HG03095 (cell line): ENCODE measurements around the gene MYLK.

Experiments
- ATAC-seq: cut with Tn5 transposase; IDR thresholded peaks from one replicate; pipeline ENCODE4 v1.9.1; 2021; ENCODE audit warnings: moderate library complexity; ENCODE audit not compliant: unreplicated experiment

Gene MYLK

DNA sequence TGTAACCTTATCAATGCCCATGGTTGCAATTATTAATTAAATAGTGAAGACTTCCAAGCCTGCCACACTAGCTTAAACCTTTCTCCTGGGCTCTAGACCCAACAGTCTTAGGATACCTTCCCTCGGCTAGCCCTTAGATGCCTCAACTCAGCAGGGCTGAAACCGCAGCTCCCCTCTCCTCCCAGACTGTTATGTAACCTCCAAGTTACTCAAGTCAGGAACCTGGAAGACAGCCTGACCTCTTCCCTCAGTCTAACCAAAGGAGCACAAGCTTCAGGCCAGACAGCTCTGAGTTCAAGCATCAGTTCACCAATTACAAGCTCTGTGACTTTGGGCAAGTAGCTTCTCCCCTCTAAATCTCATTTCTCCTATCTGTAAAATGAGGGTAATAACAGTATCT is 228.7 kb downstream of the MYLK start:
- no peak for ATAC-seq

DNA sequence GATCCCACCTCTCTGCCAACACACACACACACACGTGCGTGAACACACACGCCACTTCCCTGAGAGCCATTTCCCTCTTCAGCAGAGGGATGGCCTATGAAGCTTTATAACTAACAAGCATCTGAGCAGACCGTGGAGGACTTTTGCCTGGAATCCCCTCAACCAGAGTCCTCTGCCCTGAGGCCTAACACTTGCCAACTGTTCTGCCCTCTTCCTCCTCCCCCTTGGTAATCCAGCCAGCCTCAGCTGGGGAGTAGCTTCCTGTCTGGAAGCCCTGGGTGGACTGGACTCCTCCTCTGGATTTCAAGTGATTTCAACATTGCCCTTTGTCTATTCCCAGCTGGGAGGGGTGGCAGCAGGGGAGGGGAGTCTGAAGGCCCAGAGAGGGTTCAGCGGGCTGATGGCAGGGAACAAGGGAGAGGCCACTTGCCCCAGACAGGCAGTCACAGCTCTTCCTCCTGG is 230.9 kb downstream of the MYLK start:
- no peak for ATAC-seq

DNA sequence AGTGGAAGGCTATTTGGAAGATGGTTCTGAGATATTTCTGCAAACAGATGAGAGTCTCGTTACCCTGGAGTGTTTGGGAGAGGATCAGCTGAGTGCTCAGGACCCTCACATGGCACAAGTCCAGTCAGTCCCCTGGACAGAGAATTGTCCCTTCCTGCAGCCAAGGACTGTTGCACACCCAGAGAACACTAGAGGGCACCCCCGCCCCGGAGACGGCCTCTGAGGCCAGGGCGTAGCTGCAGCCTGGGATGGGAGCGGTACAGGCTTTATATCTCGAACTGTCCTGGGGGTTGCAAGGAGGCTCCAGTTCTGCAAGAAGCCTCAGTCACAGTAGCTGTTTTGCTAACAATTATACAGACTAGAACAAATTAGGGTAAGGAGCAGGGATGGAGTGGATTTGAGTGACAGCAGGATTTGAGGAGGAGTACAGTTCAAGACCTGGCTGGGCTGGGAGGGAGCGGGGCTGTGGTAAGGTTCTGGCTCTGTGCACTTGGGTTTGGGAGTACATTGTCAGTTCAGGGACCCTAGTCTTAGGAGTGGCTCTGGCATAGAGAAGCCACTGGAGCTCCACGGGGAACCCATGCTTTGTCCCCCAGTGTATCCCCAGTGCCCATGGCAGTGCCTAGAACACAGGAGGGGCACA is 231.7 kb downstream of the MYLK start:
- no peak for ATAC-seq

DNA sequence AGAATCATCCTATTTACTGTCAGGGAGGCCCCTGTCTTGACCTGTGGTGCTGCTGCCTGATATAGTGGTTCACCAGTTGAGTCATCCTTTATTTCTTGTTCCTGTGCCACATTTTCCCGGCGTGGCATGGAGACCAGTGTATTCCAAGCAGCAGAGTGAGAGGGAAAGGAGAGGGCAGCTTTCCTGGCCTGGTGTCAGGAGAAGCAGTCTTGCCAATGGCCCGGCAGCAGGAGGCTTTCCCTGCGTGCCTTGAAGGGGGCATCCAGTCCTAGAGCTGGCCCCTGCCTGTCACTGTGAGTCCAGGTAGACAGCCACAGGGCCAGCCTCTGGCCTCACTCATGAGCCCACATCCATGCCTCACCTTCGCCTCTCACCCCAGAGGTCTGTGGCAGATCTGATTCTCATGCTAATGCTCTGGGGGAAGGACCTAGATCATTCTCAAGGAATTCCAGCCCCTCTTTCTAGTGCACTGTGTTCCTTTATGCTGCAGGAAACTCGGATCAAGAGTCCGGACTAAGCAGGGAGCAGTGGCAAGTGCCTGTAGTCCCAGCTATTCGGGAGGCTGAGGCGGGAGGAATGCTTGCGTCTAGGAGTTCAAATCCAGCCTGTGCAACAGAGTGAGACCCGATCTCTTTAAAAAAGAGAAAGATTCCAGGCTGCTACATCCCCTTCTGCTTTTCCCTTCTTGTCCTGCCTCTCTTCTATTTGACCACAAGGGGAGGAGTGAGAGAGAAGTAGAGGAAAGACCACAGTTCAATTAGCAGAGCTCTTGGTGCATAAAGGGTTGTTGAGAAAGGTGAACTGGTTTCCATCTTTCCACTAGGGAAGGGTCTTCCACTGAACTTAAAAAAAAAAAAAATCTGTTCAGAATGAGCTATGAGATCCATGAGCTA is 232.4 kb downstream of the MYLK start:
- ATAC-seq, result no peak

DNA sequence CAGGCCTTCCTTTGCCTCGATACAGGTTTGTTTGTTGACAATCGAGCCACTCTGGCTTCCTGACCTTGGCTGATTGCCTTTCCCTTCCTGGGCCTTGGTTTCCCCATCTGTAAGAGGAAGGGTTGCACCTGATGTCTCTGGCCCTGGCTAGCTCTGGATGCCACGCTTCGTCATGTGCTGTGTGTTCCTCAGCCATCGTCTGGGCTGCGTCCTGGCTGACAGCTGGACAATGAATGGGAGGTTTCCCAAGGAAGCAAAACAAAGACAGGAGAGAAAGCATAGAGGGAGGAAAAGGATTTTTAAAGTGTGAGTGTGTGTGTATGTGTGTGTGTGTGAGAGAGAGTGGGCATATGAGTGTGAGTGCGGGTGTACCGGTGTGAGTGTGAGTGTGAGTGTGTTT is 234.0 kb downstream of the MYLK start:
- ATAC-seq, result no peak

DNA sequence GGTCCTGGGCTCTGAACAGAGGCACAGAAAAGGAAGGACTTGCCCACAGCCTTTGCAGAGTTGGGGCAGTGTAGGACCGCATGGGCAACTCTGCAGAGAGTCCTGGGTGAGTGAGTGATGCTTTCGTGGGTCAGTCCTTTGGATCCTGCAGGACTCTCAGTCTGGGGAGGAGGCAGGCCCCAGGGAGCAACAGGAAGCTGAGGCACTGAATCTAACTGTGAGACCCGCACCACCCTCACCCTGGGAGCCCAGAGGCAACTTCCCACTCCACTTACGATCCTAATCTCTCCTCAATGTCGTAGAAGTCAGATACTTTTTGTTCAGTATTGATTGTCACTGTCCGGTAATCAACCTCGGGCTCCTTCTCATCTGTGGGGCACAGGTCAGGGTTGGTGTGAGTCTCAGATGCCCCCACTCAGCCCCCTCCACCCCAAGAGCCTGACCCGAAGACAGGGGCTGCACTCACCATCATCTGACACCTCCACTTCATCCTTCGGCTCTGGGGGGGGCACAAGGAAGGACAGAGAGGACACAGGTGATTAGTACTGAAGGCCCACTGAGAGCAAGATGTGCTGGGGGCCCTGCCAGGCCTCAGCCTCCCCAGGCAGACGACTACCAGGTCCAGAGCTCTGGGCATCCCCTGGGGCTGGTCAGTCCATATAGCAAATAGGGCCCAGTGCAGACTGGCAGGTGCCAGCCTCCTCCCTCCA is 235.3 kb downstream of the MYLK start:
- no peak for ATAC-seq

DNA sequence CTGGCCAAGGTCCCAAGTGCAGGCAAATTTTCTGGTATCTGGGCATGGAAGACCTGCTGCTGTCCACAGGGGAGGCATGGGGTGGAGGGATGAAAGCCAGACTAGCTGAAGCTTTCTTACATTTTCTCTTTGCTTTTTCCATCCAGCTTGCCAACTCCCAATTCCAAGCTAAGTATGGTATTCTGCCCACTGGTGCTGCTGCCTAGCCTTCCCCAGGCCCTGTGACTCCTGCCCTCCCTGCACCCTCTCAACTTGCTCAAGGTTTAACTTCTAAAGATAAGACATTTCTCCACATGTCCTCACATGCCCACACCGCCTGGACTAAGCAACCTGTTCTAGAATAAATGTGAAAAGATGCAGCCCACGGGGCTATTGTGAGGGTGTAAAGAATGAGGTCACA is 239.8 kb downstream of the MYLK start:
- ATAC-seq, result no peak

DNA sequence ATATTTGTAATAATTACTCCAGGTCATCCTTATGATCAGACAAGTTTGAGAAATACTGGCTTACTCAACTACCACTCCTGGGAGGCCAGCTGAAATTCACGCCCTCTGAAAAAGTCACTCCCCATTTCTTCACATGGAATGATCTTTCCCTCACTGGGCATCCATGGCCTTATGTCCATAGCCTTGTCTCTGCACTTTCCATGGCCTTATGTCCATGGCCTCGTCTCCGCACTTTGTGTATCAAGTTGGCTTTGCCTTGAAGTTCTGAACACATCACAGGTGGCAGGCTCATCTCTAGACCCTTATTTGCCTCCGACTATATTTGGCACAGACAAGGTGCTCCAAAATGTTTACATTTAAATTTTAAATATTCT is 241.2 kb downstream of the MYLK start:
- ATAC-seq, result no peak

DNA sequence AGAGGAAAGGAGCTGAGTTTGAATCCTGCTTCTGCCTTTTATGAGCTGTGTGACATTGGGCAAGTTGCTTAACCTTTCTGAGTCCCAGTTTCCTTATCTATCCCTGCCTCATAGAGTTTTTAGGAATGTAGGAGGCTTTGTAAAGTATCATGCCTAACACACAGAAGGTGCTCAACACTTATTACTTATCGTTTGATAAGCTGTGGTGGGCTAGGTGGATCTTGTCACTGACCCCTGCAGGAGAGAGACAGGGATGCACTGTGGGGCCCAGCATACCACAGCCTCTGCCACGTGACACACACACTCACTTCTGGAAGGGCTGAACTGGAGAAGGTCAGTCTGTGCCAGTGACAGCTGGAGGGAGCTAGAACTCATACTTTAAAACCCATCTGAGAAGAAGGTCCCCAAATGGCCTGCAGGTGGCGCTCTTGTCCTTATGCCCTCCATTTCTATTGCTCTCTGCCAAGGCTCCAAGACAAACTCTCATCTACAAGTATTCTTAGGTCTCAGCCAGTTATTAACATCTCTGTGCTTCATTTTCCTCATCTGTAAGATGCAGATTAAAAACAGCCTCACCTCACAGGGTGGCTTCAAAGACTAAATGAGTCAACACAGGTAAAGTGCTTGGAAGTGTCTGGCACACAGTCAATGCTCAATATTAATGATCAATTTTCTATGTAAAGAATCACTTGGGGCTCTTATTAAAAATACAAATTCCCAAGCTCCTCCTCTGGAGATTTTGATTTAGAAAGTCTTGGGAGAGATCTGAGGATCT is 241.8 kb downstream of the MYLK start:
- ATAC-seq, result peak; percentile 88

DNA sequence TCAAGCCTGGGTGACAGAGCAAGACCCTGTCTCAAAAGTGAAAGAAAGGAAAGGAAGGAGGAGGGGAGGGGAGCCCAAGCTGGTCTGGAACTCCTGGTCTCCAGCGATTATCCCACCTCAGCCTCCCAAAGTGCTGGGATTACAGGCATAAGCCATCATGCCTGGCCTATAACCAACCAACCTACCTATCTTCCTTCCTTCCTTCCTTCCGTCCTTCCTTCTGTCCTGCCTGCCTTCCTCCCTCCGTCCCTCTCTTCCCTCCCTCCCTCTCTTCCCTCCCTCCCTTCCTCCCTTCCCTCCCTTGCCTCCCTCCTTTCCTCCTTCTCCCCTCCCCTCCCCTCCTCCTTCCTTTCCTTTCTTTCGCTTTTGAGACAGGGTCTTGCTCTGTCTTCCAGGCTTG is 242.6 kb downstream of the MYLK start:
- no peak for ATAC-seq

DNA sequence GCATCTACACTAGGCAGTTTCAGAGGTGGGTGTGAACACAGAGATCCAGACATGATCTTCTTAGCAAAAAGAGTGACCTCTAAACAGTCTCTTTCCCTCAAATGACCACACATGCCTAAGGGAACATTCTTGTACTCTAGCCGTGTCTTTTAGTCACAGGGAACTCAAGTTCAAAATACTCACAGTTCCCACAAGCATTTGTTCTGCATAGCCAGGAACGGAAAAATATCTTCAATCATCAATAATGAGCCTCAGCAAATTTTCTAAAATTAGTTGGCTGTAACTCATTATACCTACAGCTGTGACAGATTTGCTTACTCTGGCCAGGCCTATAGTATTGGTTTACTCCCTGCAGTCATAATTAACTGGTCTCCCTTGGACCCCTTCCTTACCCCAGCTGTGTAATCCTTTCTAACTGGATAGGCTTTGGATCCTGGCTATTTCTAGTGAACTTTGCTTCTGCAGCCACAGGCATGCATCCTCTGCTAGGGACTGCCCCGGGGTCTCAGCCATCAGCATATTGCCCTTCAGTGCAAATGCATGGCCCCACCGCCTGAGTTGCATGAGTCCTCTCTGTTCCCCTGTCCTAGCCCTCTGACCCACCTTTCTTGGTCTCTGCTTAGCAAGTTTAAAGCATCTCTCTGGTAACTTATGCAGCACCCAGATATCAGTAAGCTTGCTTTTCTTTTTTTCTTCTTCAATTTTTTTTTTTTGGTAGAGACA is 243.2 kb downstream of the MYLK start:
- no peak for ATAC-seq

DNA sequence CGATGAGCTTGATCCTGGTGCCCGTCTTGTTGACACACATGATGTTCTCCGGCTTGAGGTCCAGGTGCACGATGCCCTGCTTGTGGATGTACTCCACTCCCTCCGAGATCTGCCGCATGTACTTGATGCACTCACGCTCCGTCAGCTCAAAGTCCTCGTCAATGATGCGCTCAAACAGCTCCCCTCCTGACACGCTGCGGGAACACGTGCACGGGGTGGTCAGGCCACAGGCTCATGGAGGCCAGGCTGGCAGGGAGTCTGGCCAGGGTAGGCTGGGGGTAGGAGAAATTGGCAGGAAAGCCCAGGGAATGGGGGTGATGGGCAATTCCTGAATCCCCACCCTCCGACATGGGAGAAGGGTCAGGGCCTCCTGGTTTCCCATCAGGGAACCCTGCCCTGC is 243.8 kb downstream of the MYLK start:
- no peak for ATAC-seq

DNA sequence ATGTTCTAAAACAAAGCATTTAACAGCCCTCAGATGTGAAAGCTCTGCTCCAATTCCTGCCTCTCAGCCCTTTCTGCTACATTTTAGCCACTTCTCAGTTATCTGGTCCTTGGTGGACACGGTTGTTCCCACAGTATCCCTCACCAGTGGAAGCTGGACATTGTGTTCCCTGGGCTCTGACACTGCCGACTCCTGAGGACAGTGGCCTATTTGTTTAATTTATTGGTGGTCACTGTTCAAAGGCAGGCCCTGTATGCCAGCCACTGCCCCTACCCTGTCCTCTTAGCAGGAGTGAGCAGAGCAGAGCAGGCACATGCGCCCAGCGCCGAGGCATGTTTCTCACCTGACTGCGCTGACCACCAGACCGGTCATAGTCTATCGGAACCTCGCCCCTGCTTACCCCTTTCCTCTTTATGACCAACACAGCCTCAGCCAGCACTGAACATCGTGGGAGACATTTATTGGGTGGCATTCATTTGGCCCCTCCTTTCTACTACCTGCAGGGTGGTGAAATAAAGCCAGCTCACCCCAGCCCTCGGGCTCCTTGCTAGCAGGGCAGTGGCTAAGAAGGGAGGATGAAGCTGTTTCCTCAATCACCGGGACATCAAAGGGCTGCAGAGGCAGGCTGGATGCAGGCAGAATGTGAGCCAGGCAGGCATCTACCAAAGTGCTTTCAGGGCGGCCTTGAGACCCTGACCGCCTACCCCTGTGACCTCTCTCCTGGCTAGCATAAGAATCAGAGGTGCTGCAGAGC is 245.0 kb downstream of the MYLK start:
- no peak for ATAC-seq

DNA sequence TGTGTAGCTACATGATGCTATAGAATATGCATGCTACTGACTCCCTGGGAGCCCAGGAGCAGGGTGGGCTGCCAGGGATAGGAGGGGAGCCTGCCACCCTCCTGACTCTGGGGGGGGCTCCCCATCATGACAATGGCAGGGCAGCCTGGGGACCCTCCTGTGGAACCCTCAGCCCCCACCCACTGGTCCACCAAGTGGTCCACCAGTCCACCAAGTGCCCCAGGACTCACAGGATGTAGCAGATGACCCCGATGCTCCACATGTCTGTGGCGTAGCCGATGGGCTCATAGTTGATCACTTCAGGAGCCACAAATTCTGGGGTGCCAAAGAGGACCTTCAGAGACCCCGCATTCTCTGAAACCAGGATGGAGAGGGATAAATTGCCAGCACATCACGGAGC is 246.3 kb downstream of the MYLK start:
- ATAC-seq, result no peak

DNA sequence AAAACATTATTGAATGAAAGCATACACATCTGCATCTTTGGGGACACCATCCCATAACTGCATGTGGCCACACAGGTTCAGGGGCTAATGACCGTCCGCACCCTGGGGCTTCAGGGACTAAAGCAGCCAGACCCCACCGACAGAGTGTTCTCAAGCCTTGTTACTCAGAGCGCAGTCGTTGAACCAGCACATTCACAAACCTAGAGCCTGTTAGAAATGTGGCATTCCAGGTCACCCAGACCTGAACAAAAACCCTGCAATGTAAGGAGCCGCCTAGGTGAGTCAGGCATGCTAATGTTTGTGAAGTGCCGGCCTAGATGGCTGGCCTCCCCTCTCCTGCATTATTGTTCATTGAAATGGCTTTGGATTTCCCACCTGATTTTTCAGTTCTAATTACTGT is 247.0 kb downstream of the MYLK start:
- ATAC-seq, result no peak

DNA sequence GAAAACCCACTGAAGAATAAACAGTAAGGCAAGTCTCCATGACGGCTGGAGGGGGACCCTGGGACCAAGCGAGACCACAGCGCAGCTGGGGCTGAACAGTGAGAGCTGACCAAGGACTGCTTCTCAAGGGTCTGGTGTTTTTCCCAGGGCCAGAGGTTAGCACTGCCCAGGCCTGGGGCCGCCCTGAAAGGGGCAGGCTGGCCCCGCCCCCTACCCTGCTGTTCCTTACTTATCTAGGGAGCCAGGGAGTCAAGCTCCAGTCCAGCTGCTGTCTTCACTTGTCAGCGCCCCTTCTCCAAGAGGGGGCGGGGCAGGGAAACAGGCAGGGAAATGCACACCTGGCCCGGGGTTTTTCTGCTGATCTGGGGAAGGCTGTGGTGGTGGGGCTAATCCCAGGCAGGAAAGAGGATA is 247.7 kb downstream of the MYLK start:
- no peak for ATAC-seq

DNA sequence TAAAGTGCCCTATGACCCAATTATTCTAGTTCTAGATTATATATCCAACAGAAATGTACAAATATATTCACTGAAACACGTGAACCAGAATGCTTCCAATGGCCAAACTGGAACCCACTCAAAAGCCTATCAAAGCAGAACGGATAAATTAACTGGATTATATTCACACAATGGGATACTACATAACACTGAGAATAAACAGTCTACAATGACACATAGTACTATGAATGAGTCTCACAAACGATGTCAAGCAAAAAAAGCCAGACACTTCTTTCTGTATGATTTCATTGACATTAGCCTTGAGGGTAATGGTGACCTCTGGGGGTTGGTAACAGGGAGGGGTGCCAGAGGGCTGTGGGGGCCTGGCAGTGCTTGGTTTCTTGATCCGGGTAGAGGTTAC is 248.4 kb downstream of the MYLK start:
- ATAC-seq, result no peak

DNA sequence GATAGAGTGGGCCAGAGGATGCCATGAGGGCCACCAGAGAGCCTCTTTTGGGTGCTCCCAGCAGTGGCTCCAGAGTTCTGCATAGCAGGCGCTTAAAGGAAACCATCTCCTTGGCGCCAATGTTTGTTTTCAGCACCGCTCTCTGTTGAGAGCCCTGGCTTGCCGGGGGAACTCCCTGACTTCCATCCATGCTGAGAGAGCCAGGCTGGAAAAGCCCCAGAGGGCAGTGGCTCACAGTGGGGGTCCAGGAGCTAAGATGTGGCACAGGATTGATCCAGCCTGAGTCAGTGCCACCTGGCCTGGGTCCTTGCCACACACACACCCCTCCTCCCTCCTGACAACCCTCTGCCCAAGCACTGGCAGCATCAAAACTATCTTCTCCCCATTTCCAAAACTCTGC is 248.9 kb downstream of the MYLK start:
- ATAC-seq, result no peak

DNA sequence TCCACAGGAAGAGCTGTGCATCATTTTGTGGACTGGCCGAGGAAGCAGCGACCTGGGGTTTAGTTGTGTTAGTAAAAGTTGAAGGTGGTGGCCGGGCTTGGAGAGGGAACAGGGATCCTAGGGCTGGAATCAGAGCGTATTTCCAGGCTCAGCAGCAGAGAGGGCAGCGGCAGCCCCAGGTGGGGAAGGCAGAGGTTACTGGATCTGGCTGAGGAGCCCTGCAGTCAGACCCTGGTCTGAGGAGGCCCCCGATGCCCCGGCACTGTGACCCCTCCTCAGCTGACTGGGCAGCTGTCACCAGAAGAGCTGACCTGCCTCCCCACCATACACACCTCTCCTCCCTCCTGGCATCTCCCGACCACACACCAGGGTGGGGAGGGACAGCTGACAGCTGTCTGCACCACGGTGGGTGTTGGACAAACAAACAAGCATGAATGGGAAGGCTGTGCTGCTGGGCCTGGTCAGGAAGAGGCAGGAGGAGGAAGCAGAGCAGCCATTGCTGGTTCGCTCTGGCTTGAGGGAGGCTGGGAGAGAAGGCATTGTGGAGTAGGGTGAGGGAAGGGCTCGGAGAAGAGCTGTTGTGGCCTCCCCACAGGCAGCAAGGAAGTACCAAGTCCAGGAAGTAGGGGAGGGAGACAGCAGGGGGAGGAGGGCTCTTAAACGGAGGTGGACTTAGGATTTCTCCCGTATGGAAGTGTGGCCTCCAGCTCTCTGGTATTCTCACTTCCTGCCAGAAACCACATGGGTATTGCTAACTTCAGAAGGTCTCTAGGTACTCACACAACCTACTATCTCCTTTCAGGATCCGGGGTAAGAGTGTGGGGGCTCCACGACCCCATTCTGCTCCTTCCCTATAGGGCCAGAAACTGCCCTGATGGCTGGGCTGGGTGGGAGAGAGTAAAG is 249.7 kb downstream of the MYLK start:
- ATAC-seq, result no peak
